Left lung (tissue), 10 donors: ENCODE results near the gene EXOC4. TPM values are rescaled to one million over a fixed set of nuclear protein-coding genes. Genes with fewer than 3 reads are reported as not detected.
"Not testable (repeated sequence)": the region's sequence is repeated elsewhere in the genome, so short reads cannot be mapped to it uniquely, and the experiment has no call there.

Experiments
- ATAC-seq: fragments of 200-7000 bp; cut with Tn5 transposase; one replicate; pipeline ENCODE4 v1.9.1; 2020; ENCODE audit warnings: moderate library complexity
- DNase-seq, 4 donors: peaks; one replicate each; pipeline ENCODE4 v3.0.0-alpha.2; 2013 to 2020
- H3K27ac ChIP-seq, 2 donors: fragments of 200-600 bp; sonication (generic) in 1 of 2; one replicate each; pipeline versions ENCODE4 v1.5.0 to v1.8.0; 2020 to 2021
- H3K27me3 ChIP-seq, 2 donors: fragments of 200-600 bp; sonication (generic) in 1 of 2; one replicate each; pipeline versions ENCODE4 v1.5.0 to v1.8.0; 2020 to 2021
- H3K36me3 ChIP-seq, 2 donors: fragments of 200-600 bp; sonication (generic) in 1 of 2; one replicate each; pipeline versions ENCODE4 v1.5.0 to v1.8.0; 2020 to 2021
- H3K4me1 ChIP-seq, 2 donors: fragments of 200-600 bp; one replicate each; pipeline ENCODE4 v1.8.0; 2021
- H3K4me3 ChIP-seq, 2 donors: fragments of 200-600 bp; sonication (generic) in 1 of 2; one replicate each; pipeline versions ENCODE4 v1.5.0 to v1.8.0; 2020 to 2021; ENCODE audit warnings: mild to moderate bottlenecking in 1 of 2
- H3K9me3 ChIP-seq, 2 donors: fragments of 200-600 bp; sonication (generic) in 1 of 2; one replicate each; pipeline versions ENCODE4 v1.5.0 to v1.8.0; 2020 to 2021
- CTCF ChIP-seq, 2 donors: fragments of 200-600 bp; sonication (generic) in 1 of 2; IDR thresholded peaks; one replicate each; pipeline versions ENCODE4 v1.5.0 to v1.8.0; 2021; ENCODE audit warnings: antibody characterized with exemption in 2 of 2
- intact Hi-C, 2 donors: fragments of 100-400 bp; cut with DNase I; formaldehyde crosslinking; loops; one replicate each; pipeline versions ENCODE4 v1.11.2 to v1.14.2; 2022
- polyA plus RNA-seq, 6 donors: library from polyadenylated mRNA; unstranded; fragments of 120-200 nt; gene quantifications; one replicate each; pipeline ENCODE4 v1.2.1, GENCODE V29; 2013; ENCODE audit not compliant: insufficient read length in 6 of 6
- total RNA-seq, 2 donors: library from RNA; stranded (reverse); fragmentation: NEBNext Ultra II Directional; extraction: Animal tissue kit (Norgen Biotek cat#: 25700); gene quantifications; one replicate each; pipeline ENCODE4 v1.2.1, GENCODE V29; 2021
- donor health status: DM: no; HTN: yes; CAD: no.
- donor health status: DM: no; HTN: no; CAD: no.

EXOC4 gene
- total and polyA plus RNA-seq, 8 donors = 52.5 to 79.4 (median 65.9) TPM

GRCh38 chr7:133315332-133316040 is 62.6 kb downstream of the EXOC4 start:
- Histone ChIP-seq H3K27ac (no peak overlapping the region), H3K9me3 (no peaks in the 10 kb centered on the region), H3K4me3 (no peak overlapping the region), H3K27me3 (no peaks in the 10 kb centered on the region), H3K36me3 (peaks cover 0 to 16% of the 10 kb centered on the region in 2 donors), H3K4me1 (no peaks in the 10 kb centered on the region)
- DNase-seq (no peak), ATAC-seq (no peak)
- intact Hi-C loops = no loop called here
- no peak for TF ChIP-seq CTCF (IDR thresholded peaks at IDR 0.05)

DNA sequence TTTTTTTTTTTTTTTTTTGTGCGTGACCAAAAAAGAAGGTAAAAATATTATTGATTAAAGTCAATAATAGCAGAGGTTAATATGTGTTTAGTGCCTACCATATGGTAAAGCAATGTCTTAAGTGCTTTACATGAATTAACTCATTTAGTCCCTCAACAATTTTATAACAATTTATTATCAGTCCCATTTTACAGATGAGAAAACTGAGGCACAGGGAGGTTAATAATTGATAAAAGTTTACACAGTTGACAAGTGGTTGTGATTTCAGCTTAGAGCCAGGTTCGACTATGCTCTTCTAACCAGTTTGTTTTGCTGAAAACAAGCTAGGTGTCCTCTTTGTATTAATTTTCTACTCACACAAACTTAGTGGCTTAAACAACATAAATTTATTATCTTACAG is 67.0 kb downstream of the EXOC4 start:
- intact Hi-C loops = no loop called here
- Histone ChIP-seq H3K36me3 (peaks cover 0 to 27% of the 10 kb centered on the region in 2 donors), H3K4me1 (no peaks in the 10 kb centered on the region), H3K27ac (no peak overlapping the region), H3K27me3 (no peaks in the 10 kb centered on the region), H3K9me3 (peaks cover 0 to 6% of the 10 kb centered on the region in 2 donors), H3K4me3 (no peak overlapping the region)
- TF ChIP-seq CTCF (IDR thresholded peaks at IDR 0.05) = no peak
- DNase-seq (no peak), ATAC-seq (no peak)

- Histone ChIP-seq H3K4me3 (no peak overlapping the region), H3K9me3 (peaks cover 0 to 6% of the 10 kb centered on the region in 2 donors), H3K36me3 (peaks cover 0 to 28% of the 10 kb centered on the region in 2 donors), H3K27me3 (no peaks in the 10 kb centered on the region), H3K4me1 (no peaks in the 10 kb centered on the region), H3K27ac (no peak overlapping the region)
- DNase-seq (no peak), ATAC-seq (no peak)
- intact Hi-C loops = no loop called here
- no peak for TF ChIP-seq CTCF (IDR thresholded peaks at IDR 0.05)
Observed at GRCh38 chr7:133320891-133321290, 68.0 kb downstream of the EXOC4 start.

DNA sequence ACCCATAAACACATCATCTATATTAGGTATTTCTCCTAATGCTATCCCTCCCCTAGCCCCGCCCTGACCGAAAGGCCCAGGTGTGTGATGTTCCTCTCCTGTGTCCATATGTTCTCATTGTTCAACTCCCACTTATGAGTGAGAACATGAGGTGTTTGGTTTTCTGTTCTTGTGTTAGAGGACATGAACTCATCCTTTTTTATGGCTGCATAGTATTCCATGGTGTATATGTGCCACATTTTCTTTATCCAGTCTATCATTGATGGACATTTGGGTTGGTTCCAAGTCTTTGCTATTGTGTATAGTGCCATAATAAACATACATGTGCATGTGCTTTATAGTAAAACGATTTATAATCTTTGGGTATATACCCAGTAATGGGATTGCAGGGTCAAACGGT is 68.5 kb downstream of the EXOC4 start:
- peaks cover 0 to 32% of the 10 kb centered on the region in 2 donors for H3K36me3 ChIP-seq
- intact Hi-C loops, H3K27ac ChIP-seq, H3K4me1 ChIP-seq, H3K27me3 ChIP-seq, H3K9me3 ChIP-seq, ATAC-seq, H3K4me3 ChIP-seq, DNase-seq: not testable (repeated sequence)

DNA sequence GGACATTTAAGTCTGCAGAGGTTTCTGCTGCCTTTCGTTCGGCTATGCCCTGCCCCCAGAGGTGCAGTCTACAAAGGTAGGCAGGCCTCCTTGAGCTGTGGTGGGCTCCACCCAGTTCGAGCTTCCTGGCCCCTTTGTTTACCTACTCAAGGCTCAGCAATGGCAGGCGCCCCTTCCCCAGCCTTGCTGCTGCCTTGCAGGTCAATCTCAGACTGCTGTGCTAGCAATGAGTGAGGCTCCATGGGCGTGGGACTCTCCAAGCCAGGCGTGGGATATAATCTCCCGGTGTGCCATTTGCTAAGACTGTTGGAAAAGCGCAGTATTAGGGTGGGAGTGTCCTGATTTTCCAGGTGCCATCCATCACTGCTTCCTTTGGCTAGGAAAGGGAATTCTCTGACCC is 73.9 kb downstream of the EXOC4 start:
- peaks cover 0 to 23% of the 10 kb centered on the region in 2 donors for H3K36me3 ChIP-seq
- DNase-seq, ATAC-seq, intact Hi-C loops, H3K27me3 ChIP-seq, H3K9me3 ChIP-seq, H3K4me1 ChIP-seq, H3K4me3 ChIP-seq, H3K27ac ChIP-seq: not testable (repeated sequence)

DNA sequence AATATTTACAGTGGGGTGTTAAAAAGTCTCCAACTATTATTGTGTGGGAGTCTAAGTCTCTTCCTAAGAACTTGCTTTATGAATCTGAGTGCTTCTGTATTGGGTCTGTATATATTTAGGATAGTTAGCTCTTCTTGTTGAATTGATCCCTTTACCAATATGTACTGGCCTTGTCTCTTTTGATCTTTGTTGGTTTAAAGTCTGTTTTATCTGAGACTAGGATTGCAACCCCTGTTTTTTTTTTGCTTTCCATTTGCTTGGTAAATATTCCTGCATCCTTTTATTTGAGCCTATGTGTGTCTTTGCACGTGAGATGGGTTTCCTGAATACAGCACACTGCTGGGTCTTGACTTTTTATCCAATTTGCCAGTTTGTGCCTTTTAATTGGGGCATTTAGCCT is 75.1 kb downstream of the EXOC4 start:
- H3K27me3 ChIP-seq, H3K4me3 ChIP-seq, H3K27ac ChIP-seq, H3K9me3 ChIP-seq, H3K4me1 ChIP-seq, ATAC-seq, DNase-seq, intact Hi-C loops: not testable (repeated sequence)
- peaks cover 0 to 23% of the 10 kb centered on the region in 2 donors for H3K36me3 ChIP-seq

GRCh38 chr7:133330085-133330484 is 77.2 kb downstream of the EXOC4 start:
- Histone ChIP-seq H3K36me3 (peaks cover 0 to 26% of the 10 kb centered on the region in 2 donors), H3K9me3 (peaks cover 0 to 2% of the 10 kb centered on the region in 2 donors), H3K4me3 (no peak overlapping the region), H3K4me1 (no peaks in the 10 kb centered on the region), H3K27ac (no peak overlapping the region), H3K27me3 (no peaks in the 10 kb centered on the region)
- ATAC-seq (peak; percentile 55), DNase-seq (peak in 1 of 4 donors; percentile 36)
- TF ChIP-seq CTCF (IDR thresholded peaks at IDR 0.05) = no peak
- intact Hi-C loops = no loop called here
